GM19240 (cell line): ENCODE measurements around the gene UNC13A.
"Not testable (repeated sequence)": the region's sequence is repeated elsewhere in the genome, so short reads cannot be mapped to it uniquely, and the experiment has no call there.

Experiments used
- DNase-seq: peaks from one replicate; pipeline ENCODE4 v3.0.0; 2011; ENCODE audit warnings: low spot score; ENCODE audit not compliant: insufficient read length

UNC13A gene

GRCh38 chr19:17604372-17605025 is 83.7 kb downstream of the UNC13A start:
- no peak for DNase-seq

DNA sequence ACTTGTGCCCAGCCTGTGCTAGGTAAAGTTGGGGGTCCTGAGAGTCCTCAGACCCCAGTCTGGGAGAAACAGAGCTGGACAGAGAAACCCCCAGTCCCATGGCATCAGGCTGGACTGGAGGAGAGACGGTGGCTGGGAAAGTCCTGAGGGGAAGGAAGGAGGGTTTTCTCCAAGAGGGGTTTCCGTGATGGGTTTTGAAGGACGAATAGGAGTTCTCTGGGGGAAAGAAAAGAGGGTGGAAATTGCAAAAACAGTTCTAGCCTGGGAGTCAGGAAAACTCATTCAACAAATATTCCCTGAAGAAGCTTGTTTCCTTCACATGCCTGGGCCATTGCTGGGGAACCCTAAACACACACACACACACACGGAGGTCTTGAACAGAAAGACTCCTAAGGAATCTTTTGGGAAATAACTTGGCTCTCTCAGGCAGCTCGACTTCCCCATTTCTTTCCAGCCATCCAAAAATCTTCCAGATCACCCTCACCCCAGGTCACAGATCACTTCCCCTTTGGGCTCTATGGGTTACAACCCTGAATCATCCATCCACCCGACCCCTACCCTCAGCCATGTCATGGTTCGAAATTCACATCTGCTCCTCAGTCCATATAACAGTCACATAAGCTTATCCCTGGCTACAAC is 85.2 kb downstream of the UNC13A start:
- DNase-seq: no peak

GRCh38 chr19:17602217-17602616 is 85.9 kb downstream of the UNC13A start:
- no peak for DNase-seq

GRCh38 chr19:17601683-17602082 is 86.5 kb downstream of the UNC13A start:
- DNase-seq: no peak

GRCh38 chr19:17599780-17600179 is 88.4 kb downstream of the UNC13A start:
- DNase-seq: no peak

GRCh38 chr19:17598953-17599352 is 89.2 kb downstream of the UNC13A start:
- no peak for DNase-seq

DNA sequence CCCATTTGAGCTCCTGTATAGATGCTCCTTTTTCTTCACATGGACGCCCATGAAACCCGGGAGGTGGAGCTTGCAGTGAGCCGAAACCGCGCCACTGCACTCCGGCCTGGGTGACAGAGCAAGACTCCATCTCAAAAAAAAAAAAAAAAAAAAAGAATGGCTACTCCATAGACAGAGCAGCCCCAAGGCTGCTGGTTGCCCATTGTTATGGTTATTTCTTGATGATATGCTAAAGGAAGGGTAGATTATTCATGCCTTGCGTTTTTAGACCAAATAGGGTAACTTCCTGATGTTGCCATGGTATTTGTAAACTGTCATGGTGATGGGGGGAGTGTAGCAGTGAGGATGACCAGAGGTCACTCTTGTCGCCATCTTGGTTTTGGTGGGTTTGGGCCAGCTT is 90.1 kb downstream of the UNC13A start:
- DNase-seq: not testable (repeated sequence)

- not testable (repeated sequence) for DNase-seq
Measured at GRCh38 chr19:17594296-17594695, 93.9 kb downstream of the UNC13A start.

DNA sequence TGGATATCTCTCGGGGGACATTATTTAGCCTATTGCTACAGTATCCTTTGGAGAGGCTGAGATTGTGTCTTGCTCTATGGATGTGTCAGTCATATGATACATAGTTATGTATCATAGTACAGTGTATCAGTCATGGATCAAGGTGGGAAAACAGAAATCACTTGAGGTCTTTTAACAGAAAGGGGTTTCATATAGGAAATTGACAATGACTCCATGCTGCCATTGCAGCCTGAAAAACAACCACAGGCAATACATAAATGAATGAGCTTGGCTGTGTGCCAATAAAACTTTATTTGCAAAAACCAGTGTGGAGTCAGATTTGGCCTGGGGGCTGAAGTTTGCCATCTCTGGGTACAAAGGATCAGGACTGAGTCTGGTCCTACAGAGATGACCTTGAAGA is 97.3 kb downstream of the UNC13A start:
- no peak for DNase-seq

- DNase-seq: not testable (repeated sequence)
Measured at GRCh38 chr19:17585395-17585794, 102.8 kb downstream of the UNC13A start.

GRCh38 chr19:17584132-17584531 is 104.0 kb downstream of the UNC13A start:
- no peak for DNase-seq

DNA sequence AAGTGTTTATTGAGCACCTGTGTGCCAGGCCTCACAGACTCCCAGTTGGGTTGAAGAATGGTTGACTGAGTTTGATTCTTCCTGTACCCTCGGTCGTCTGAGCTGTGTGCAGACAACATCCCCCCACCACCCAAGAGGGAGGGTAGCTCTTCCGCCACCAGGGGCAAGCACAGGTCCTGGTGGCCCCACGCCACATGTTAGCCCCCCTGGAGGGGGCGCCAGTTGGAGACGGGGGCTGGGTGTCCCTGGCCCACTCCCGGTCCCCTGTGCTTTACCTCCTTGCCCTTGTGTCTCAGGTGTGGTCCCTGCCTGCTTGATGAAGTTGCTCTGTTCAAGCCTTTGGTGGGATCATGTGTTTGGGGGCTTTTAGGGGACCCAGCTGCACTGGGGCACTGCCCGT is 105.5 kb downstream of the UNC13A start:
- DNase-seq: no peak

GRCh38 chr19:17581211-17581874 is 106.8 kb downstream of the UNC13A start:
- DNase-seq: no peak

GRCh38 chr19:17580470-17581144 is 107.5 kb downstream of the UNC13A start:
- DNase-seq: no peak

DNA sequence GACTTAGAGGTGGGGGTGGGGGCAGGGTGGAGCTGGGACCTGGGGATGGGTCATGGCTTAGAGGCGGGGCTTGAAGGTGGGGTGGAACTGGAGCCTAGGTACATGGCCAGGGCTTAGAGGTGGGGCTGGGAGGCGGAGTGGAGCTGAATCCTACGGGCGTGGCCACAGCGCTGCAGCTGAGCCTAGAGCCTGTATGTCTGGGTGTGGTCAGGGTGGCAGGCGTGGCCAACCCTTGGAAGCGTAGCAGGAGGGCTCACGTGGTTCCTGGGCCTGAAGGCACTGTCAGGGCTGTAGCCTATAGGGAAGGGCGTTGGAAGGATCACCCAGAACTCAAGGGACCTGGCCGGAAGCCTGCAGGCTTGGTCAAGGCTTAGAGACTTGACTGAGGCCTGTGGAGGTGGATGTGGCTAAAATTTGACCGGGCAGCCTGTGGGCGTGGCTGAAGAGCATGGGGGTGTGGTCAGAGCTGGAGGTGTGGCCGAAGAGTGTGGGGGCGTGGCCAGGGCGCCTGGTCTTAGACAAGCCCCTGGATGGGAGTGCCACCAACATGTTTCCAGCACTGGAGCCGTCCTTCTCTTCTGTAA is 108.4 kb downstream of the UNC13A start:
- peak; percentile 53 for DNase-seq

GRCh38 chr19:17577457-17578097 is 110.6 kb downstream of the UNC13A start:
- no peak for DNase-seq

DNA sequence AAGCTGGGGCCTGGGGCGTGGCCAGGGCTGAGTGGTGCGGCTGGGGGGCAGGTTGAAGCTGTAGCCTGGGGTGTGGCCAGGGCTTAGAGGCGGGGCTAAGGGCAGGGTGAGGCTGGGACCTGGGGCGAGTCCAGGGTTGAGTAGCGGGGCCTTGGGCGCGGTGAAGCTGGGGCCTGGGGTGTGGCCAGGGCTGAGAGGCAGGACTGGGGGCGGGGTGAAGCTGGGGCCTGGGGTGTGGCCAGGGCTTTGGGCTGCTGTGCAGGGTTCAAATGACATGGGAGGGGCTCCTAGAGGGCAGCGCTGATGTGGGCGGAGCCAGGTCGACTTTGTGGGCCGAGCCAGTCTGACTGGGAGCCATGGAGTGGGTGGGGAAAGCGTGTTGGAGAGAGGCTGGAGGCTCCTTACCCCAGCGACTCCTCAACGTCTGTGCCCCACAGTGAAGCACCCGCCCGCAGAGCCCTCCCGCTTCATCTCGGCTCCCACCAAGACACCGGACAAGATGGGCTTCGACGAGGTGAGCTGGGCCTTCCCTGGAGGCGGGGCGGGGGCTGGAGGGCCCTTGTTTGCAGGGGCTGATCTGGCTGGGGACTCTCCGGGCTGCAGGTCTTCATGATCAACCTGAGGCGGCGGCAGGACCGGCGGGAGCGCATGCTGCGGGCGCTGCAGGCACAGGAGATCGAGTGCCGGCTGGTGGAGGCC is 111.2 kb downstream of the UNC13A start:
- DNase-seq: no peak

- no peak for DNase-seq
Measured at GRCh38 chr19:17575871-17576757, 112.0 kb downstream of the UNC13A start.

- no peak for DNase-seq
Measured at GRCh38 chr19:17572638-17573037, 115.5 kb downstream of the UNC13A start.

GRCh38 chr19:17570791-17571190 is 117.4 kb downstream of the UNC13A start:
- DNase-seq: no peak
